Activated effector memory CD4-positive, alpha-beta T cell treated with anti-CD3 and anti-CD28 coated beads, Interleukin-2, amount 50 U/mL, for 16 hours (primary cell): ENCODE results near the gene ZNF383.
"Not testable (repeated sequence)": the region's sequence is repeated elsewhere in the genome, so short reads cannot be mapped to it uniquely, and the experiment has no call there.

Experiments
- DNase-seq: peaks from one replicate; pipeline ENCODE4 v3.0.0-alpha.2; 2020

Gene ZNF383

GRCh38 chr19:37217775-37218591 is at the start of gene ZNF383:
Gene ZNF383, plus strand, starts transcription at chr19:37218214. Its CDS starts 12,240 bp downstream, at chr19:37230454.
- peak; percentile 94 for DNase-seq

GRCh38 chr19:37172368-37173366 is 45.3 kb upstream of the ZNF383 start, which contains the start of gene ZNF585A:
Gene ZNF585A, minus strand, starts transcription at chr19:37172695. Its CDS starts 2,785 bp downstream, at chr19:37169910.
- peak; percentile 96 for DNase-seq

- DNase-seq, result not testable (repeated sequence)
These were observed 31.9 kb upstream of the ZNF383 start for GRCh38 chr19:37186071-37186470.

GRCh38 chr19:37195248-37195647 is 22.8 kb upstream of the ZNF383 start:
- not testable (repeated sequence) for DNase-seq

GRCh38 chr19:37197115-37197514 is 20.9 kb upstream of the ZNF383 start:
- DNase-seq, result not testable (repeated sequence)

GRCh38 chr19:37197768-37198167 is 20.2 kb upstream of the ZNF383 start:
- DNase-seq, result no peak

- DNase-seq, result no peak
These were observed 587 bp upstream of the ZNF383 start for GRCh38 chr19:37217480-37217774.

GRCh38 chr19:37218592-37218935 is 550 bp downstream of the ZNF383 start:
- peak; percentile 65 for DNase-seq

GRCh38 chr19:37220383-37220782 is 2.4 kb downstream of the ZNF383 start:
- DNase-seq, result no peak

GRCh38 chr19:37221136-37221535 is 3.1 kb downstream of the ZNF383 start:
- no peak for DNase-seq

- no peak for DNase-seq
These were observed 8.2 kb downstream of the ZNF383 start for GRCh38 chr19:37226248-37226647.

- peak; percentile 72 for DNase-seq
These were observed 10.0 kb downstream of the ZNF383 start for GRCh38 chr19:37227996-37228395.

GRCh38 chr19:37243206-37243632 is 25.2 kb downstream of the ZNF383 start:
- no peak for DNase-seq

- DNase-seq, result peak; percentile 64
These were observed 33.6 kb downstream of the ZNF383 start for GRCh38 chr19:37251308-37252229.

- DNase-seq, result not testable (repeated sequence)
These were observed 45.0 kb downstream of the ZNF383 start for GRCh38 chr19:37263028-37263427.

GRCh38 chr19:37267005-37267404 is 49.0 kb downstream of the ZNF383 start:
- not testable (repeated sequence) for DNase-seq

GRCh38 chr19:37267755-37268154 is 49.7 kb downstream of the ZNF383 start:
- not testable (repeated sequence) for DNase-seq

GRCh38 chr19:37280656-37281055 is 62.6 kb downstream of the ZNF383 start:
- not testable (repeated sequence) for DNase-seq

- not testable (repeated sequence) for DNase-seq
These were observed 66.0 kb downstream of the ZNF383 start for GRCh38 chr19:37284020-37284419.

GRCh38 chr19:37289229-37289628 is 71.2 kb downstream of the ZNF383 start:
- not testable (repeated sequence) for DNase-seq

GRCh38 chr19:37292998-37293939 is 75.3 kb downstream of the ZNF383 start:
- DNase-seq, result peak; percentile 86
